ENCODE measurements around the gene C1orf198.

DNA sequence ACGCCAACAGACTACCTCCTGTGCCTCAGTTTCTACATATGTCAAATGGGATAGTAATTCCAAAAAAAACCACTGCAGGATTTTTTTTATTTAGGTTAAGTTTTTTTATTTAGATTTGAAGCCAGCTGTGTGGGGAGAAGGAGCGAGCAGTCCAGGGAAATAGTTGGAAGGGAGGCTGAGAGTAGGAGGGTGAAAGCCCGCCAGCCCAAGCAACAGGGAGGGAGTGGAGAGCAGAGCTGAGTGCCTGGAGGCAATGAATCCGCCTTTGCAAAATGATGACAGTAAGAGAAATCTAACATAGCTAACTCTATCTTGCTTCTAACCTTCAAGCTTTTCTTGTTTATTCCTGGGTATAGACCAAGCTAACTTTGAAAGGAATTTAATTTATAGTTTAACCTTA lies 15.6 kb upstream of the C1orf198 start:
- TF ChIP-seq, protein P1, sequence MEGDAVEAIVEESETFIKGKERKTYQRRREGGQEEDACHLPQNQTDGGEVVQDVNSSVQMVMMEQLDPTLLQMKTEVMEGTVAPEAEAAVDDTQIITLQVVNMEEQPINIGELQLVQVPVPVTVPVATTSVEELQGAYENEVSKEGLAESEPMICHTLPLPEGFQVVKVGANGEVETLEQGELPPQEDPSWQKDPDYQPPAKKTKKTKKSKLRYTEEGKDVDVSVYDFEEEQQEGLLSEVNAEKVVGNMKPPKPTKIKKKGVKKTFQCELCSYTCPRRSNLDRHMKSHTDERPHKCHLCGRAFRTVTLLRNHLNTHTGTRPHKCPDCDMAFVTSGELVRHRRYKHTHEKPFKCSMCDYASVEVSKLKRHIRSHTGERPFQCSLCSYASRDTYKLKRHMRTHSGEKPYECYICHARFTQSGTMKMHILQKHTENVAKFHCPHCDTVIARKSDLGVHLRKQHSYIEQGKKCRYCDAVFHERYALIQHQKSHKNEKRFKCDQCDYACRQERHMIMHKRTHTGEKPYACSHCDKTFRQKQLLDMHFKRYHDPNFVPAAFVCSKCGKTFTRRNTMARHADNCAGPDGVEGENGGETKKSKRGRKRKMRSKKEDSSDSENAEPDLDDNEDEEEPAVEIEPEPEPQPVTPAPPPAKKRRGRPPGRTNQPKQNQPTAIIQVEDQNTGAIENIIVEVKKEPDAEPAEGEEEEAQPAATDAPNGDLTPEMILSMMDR (IDR thresholded peaks at IDR 0.05), result no peak
- TF ChIP-seq POLR2A (IDR thresholded peaks at IDR 0.05; ENCODE audit: low read depth), result no peak
- no peak for TF ChIP-seq EP300 (IDR thresholded peaks at IDR 0.05)
